ENCODE data around the gene TOP3A. TPM values are rescaled to one million over a fixed set of nuclear protein-coding genes. Genes with fewer than 3 reads are reported as not detected.

The TOP3A gene
- total and polyA plus RNA-seq, 8 donors = 24.7 to 65.1 (median 50.7) TPM

- no peak for TF ChIP-seq CTCF (IDR thresholded peaks at IDR 0.05)
- Histone ChIP-seq H3K36me3 (peaks cover 0 to 96% of the 10 kb centered on the region in 2 donors), H3K27me3 (no peaks in the 10 kb centered on the region), H3K27ac (no peak overlapping the region), H3K4me1 (peaks cover 0 to 17% of the 10 kb centered on the region in 2 donors), H3K9me3 (no peaks in the 10 kb centered on the region), H3K4me3 (peak overlapping the region in 1 of 2 donors; percentile 13)
- intact Hi-C loops (cut with DNase I) = no loop called here
- peak; percentile 88 for ATAC-seq
- peak in 3 of 4 donors; percentile 23 to 71 (median 68) for DNase-seq
Measured at GRCh38 chr17:18246880-18247612, 67.7 kb downstream of the TOP3A start.

GRCh38 chr17:18246109-18246725 lies 68.6 kb downstream of the TOP3A start:
- H3K4me3 ChIP-seq = no peak overlapping the region
- no peaks in the 10 kb centered on the region for H3K9me3 ChIP-seq
- intact Hi-C loops (cut with DNase I) = no loop called here
- ATAC-seq (no peak), DNase-seq (no peak)
- H3K27ac ChIP-seq = no peak overlapping the region
- no peak for TF ChIP-seq CTCF (IDR thresholded peaks at IDR 0.05)
- H3K27me3 ChIP-seq = no peaks in the 10 kb centered on the region
- peaks cover 0 to 96% of the 10 kb centered on the region in 2 donors for H3K36me3 ChIP-seq
- H3K4me1 ChIP-seq = peaks cover 0 to 17% of the 10 kb centered on the region in 2 donors

- Histone ChIP-seq H3K27ac (no peak overlapping the region), H3K4me1 (peaks cover 0 to 17% of the 10 kb centered on the region in 2 donors), H3K27me3 (no peaks in the 10 kb centered on the region), H3K4me3 (no peak overlapping the region), H3K36me3 (peaks cover 0 to 95% of the 10 kb centered on the region in 2 donors), H3K9me3 (no peaks in the 10 kb centered on the region)
- intact Hi-C loops (cut with DNase I) = no loop called here
- no peak for TF ChIP-seq CTCF (IDR thresholded peaks at IDR 0.05)
- ATAC-seq = no peak
- no peak for DNase-seq
Measured at GRCh38 chr17:18245038-18245776, 69.6 kb downstream of the TOP3A start.

- no peak for ATAC-seq
- intact Hi-C loops (cut with DNase I) = no loop called here
- Histone ChIP-seq H3K27ac (no peak overlapping the region), H3K4me3 (no peak overlapping the region), H3K27me3 (no peaks in the 10 kb centered on the region), H3K36me3 (peaks cover 0 to 81% of the 10 kb centered on the region in 2 donors), H3K4me1 (no peaks in the 10 kb centered on the region), H3K9me3 (no peaks in the 10 kb centered on the region)
- DNase-seq = no peak
- no peak for TF ChIP-seq CTCF (IDR thresholded peaks at IDR 0.05)
Measured at GRCh38 chr17:18241229-18241871, 73.4 kb downstream of the TOP3A start.

Measured in left lung (tissue), 10 donors.